Type B pancreatic cell (in vitro differentiated cells): ENCODE results near the gene TP53TG3F. TPM values are rescaled to one million over a fixed set of nuclear protein-coding genes. Genes with fewer than 3 reads are reported as not detected.
"Not testable (repeated sequence)": the region's sequence is repeated elsewhere in the genome, so short reads cannot be mapped to it uniquely, and the experiment has no call there.

ENCODE experiments used
- DNase-seq: peaks from one replicate; pipeline ENCODE4 v3.0.0; 2021; ENCODE audit warnings: mixed read lengths; ENCODE audit not compliant: unreplicated experiment; ENCODE audit errors: extremely low spot score
- H3K27ac Mint-ChIP-seq: 2 replicates; pipeline ENCODE4 v1.8.0; 2021; ENCODE audit warnings: mild to moderate bottlenecking, mixed read lengths
- H3K27me3 Mint-ChIP-seq: 2 replicates; pipeline ENCODE4 v1.8.0; 2021; ENCODE audit warnings: mixed read lengths
- H3K36me3 Mint-ChIP-seq: 2 replicates; pipeline ENCODE4 v1.8.0; 2021; ENCODE audit warnings: mixed read lengths
- H3K4me1 Mint-ChIP-seq: one replicate; pipeline ENCODE4 v1.8.0; 2021; ENCODE audit warnings: mixed read lengths; ENCODE audit not compliant: unreplicated experiment
- H3K4me3 Mint-ChIP-seq: 2 replicates; pipeline ENCODE4 v1.8.0; 2021; ENCODE audit warnings: mild to moderate bottlenecking, mixed read lengths
- H3K9me3 Mint-ChIP-seq: 2 replicates; pipeline ENCODE4 v1.8.0; 2021; ENCODE audit warnings: mixed read lengths
- long read RNA-seq: library from polyadenylated mRNA; unstranded; transcript quantifications from one replicate; pipeline ENCODE4 v2.0.0, GENCODE V29; 2020
- total RNA-seq: library from RNA; stranded (reverse); gene quantifications from 2 replicates; pipeline ENCODE4 v1.2.1, GENCODE V29; 2021; ENCODE audit warnings: low replicate concordance

Gene TP53TG3F
- not detected in 2 replicates for total RNA-seq
- long read RNA-seq: 0 reads

DNA sequence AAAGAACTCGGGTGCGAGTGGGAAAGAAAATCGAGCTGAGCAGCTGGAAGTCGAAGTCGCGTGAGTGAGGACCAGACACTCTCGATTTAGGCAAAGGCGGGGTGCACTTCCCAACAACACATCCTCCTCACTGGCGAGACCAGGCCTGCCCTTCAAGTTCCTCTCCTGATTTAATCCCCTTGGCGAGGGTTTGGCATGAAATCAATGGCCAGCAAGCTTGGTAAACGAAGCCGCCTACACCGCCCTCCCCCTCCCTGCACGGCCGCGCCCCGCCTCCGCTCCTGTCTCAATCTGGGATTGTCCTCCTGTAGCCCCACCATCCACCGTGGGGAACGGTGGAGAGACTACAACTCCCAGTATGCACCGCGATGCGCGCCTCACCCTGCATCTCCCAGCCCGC, at the start of gene TP53TG3F:
TSS of gene TP53TG3F (plus strand) at position 301 of the 400 bp plus-strand sequence. CDS start at position 369, 68 bp downstream.
- not testable (repeated sequence) for H3K27me3 Mint-ChIP-seq, DNase-seq, H3K9me3 Mint-ChIP-seq, H3K27ac Mint-ChIP-seq, H3K4me1 Mint-ChIP-seq, H3K4me3 Mint-ChIP-seq, H3K36me3 Mint-ChIP-seq

DNA sequence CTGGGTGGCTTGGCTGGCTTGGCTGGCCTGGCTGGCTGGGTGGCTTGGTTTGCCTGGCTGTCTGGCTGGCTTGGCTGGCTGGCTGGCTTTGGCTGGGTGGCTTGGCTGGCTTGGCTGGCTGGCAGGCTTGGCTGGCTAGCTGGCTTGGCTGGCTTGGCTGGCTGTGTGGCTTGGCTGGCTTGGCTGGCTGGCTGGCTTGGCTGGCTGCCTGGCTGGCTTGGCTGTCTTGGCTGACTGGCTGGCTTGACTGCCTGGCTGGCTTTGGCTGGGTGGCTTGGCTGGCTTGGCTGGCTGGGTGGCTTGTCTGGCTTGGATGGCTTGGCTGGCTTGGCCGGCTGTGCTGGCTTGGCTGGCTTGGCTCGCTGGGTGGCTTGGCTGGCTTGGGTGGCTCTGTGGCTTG, 32.2 kb downstream of the TP53TG3F start:
- not testable (repeated sequence) for H3K27ac Mint-ChIP-seq, H3K27me3 Mint-ChIP-seq, H3K4me3 Mint-ChIP-seq, H3K9me3 Mint-ChIP-seq, DNase-seq, H3K36me3 Mint-ChIP-seq, H3K4me1 Mint-ChIP-seq

GRCh38 chr16:33507231-33507630, 47.8 kb downstream of the TP53TG3F start:
- not testable (repeated sequence) for H3K4me1 Mint-ChIP-seq, DNase-seq, H3K9me3 Mint-ChIP-seq, H3K27me3 Mint-ChIP-seq, H3K27ac Mint-ChIP-seq, H3K36me3 Mint-ChIP-seq, H3K4me3 Mint-ChIP-seq

GRCh38 chr16:33509070-33509469, 49.7 kb downstream of the TP53TG3F start:
- not testable (repeated sequence) for H3K27me3 Mint-ChIP-seq, H3K9me3 Mint-ChIP-seq, H3K4me3 Mint-ChIP-seq, H3K4me1 Mint-ChIP-seq, H3K36me3 Mint-ChIP-seq, DNase-seq, H3K27ac Mint-ChIP-seq

DNA sequence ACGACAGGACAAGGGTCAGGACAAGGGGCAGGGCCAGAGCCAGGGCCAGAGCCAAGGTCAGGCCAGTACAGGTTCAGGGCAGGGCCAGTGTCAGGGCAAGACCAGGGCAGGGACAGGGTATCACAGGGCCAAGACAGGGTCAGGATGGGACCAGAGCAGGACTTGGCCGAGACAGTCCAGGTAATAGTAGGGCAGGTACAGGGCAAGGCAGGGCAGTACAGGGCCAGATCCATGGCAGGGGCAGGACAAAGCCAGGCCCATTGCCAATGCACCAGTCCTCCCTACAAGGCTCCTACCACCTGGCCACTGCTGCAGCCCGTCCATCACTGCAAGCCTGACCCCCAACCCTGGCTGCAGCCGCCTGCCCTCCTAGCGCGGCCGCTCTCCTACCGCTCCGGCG, 50.5 kb downstream of the TP53TG3F start:
- not testable (repeated sequence) for H3K27me3 Mint-ChIP-seq, H3K4me1 Mint-ChIP-seq, H3K9me3 Mint-ChIP-seq, H3K36me3 Mint-ChIP-seq, H3K27ac Mint-ChIP-seq, H3K4me3 Mint-ChIP-seq, DNase-seq

Other genes starting within 250 kb of the TP53TG3F start
- gene TP53TG3E, start 155.3 kb upstream of the TP53TG3F start, total RNA-seq: not detected in 2 replicates
- gene TP53TG3B, start 98.8 kb upstream of the TP53TG3F start, total RNA-seq: not detected in 2 replicates